ENCODE results near the gene PNPLA2.
A peak's percentile ranks its signal among the peaks of the same experiment; 100 is the strongest.

Gene PNPLA2

DNA sequence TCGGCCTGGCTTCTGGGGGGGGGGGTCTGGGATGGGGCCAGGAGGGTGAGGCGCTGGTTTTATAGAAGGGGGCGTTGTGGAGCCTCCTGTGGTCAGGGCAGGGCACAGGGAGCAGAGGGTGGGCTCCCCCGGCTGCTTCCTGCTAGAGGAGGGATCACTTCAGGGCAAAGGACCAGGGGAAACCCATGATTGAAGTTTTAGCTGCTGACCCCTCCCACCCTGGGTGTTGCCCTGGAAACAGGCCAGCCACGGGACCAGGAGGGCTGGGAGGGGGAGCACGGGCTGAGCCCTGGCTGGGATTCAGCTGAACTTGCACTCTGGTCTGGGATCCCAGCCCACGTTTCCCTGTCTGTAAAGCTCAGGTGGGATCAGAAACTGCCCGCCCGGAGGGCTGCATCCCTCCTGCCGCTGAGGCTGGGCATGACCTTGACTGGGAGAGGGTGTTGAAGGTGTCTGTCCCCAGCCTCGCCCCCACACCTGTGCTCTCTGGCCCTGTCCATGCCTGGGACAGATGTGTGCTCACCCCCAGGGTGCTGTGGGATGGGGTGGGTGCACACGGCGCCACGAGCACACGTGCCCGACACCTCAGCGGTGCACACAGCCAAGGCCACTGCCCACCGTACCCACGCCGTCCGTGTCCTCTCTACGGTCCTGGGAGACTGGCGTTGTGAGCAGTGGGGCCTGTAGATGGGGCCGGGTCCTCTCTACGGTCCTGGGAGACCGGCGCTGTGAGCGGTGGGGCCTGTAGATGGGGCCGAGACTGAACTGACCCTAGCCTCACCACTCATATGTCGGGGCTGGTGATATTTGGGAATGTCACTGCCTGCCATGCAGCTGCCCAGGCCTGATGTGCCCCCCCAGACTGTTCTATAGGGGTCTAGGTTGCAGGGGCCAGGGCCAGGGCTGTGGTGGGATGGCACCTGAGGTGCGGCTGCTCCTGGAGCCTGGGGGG lies 26.3 kb downstream of the PNPLA2 start:
- DNase-seq (ENCODE audit: low spot score), result peak; percentile 70

DNA sequence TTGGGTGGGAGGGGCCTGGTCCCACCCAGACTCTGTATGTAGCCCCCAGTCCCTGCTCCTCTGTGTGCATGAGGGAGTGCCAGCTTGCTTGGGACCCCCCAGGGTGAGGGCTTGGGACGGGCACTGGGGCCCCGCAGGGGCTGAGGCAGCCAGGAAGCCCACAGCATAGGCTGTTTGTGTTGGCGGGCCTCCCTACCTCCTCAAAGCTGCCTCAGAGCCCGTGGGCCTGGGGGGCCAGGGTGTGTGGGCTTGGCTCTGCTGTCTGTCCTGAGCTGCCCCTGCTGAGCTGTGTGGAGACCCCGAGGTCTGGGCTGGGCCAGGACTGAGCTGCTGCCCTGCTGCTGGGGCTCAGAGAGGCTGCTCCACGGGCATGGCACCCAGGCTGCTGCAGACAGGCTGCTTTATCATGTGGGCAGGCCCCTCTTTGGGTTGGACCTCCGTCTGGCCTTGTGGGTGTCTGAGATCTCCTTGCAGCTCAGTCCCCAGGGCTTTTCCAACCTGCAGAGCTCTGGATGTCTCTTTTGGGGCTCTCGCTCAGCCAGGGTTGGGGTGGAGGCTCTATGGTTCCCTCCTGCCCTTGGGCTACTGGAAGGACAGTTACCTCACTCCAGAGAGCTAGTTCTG lies 27.3 kb downstream of the PNPLA2 start:
- no peak for DNase-seq (ENCODE audit: low spot score)

DNA sequence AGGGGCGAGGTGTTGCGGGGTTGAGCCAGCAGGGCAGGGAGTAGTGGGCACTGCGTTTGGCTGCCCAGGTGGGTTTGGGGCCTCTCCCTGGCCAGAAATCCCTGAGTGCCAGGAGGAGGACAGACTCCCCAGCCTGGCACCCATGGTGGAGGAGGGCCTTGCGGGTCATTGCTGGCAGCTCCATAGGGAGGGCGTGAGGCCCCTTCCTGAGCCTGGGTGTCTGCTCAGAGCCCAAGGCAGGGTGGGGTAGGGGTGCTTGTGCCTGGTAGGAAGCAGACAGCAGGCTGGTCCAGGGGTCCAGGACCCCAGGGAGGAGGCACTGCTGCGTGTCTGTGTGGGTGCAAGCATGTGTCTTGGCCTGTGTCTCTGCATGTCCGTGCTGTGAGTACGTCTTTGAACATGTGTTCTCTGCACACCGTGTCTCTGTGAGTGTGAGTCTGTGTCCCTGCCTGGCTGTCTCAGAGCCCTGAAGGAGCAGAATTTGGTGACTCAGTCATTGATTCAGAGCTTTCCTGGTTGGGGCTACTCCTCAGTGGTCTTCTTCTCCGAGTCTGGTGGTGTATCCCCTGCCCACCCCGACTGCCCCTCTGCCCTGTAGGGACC lies 27.9 kb downstream of the PNPLA2 start:
- DNase-seq (ENCODE audit: low spot score), result no peak

DNA sequence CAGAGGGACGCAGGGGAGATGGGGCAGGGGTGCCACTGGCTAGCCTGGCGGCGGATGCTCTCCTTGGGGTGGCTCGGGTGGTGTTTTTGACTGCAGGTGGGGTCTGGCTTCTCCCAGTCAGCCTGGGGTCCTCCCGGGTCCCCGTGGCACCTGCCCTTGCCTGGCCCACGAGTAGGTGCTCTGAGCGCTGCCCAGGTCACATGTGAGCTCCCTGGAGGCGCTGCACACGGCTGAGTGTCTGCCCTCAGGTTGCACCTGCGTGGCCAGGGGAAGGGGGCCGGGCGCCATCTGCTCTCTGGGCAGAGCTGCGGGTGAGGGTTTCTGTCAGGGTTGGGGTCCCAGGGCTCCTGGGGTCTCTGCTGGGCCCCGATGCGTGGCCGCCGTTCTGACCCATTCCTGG lies 29.2 kb downstream of the PNPLA2 start:
- DNase-seq (ENCODE audit: low spot score), result no peak

GRCh38 chr11:848380-848931 lies 29.7 kb downstream of the PNPLA2 start:
- DNase-seq (ENCODE audit: low spot score), result no peak

DNA sequence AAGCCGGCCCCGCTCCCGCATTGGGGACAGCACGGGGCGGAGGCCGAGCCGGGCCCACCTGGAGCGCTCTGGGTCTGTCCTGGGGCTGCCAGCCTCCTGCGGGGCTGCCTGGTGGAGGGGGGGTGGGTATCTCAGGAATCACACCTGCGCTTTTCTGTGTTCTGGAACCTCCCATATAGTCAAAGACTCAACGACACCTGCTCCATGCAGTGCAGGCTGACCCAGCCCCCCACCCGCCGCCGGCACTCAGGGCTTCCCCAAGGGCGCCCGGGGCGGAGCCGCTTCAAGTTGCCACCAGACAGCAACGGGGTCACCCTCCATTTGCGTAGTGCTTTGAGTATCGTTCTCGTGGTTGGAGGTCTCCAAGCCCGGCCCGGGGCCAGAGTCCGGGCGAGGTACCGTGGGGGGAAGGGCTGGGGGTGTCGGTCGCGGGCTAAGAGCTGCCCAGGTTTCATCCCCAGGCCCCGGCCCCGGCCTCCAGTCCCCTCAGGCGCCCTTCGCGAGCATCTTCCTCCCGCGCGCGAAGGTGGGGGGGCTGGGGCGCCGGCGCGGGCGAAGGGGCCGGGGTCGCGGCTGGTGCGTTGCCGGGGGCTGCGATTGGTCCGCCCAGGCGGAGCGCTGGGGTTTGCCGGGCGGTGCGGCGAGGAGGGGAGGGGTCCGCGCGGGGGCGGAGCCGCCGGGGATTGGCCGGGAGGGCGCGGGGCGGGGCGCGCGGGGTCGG lies 30.6 kb downstream of the PNPLA2 start:
- no peak for DNase-seq (ENCODE audit: low spot score)

DNA sequence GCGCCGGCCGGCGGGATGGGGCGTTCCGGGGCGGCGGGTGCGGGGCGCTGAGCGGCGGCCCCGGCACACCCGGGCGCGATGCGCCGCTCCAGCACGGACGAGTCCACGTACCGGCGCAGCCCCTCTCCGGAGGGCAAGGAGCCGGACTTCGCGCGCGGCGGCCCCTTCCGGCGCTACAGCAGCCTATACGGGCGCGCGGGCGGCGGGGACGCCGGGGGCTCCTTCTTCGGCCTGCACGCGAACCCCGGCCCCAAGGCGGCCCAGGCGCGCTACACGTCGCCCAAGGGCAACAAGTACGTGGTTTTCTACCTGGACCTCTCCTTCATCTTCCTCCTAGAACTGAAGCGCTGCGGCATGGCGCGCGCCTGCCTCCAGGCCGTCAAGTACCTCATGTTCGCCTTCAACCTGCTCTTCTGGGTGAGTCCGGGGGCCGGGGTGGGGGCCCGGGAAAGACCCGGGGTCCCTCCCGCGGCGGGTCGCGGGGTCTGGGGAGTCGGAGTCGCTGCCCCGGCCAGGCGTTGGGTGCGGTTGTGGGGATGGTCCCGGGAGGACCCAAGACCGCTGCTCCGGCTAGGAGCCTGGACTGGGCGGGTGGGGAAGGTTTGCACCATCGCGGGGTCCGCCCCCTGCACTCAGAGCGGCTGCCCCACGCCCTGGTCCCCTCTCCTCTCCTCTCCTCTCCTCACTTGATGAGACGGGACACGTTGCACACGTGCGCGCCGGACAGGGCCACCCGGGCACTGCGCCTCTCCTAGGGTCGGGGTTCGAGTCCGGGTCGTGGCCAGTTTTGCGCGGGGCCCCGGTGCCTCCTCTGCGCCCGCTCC lies 31.4 kb downstream of the PNPLA2 start:
- no peak for DNase-seq (ENCODE audit: low spot score)

DNA sequence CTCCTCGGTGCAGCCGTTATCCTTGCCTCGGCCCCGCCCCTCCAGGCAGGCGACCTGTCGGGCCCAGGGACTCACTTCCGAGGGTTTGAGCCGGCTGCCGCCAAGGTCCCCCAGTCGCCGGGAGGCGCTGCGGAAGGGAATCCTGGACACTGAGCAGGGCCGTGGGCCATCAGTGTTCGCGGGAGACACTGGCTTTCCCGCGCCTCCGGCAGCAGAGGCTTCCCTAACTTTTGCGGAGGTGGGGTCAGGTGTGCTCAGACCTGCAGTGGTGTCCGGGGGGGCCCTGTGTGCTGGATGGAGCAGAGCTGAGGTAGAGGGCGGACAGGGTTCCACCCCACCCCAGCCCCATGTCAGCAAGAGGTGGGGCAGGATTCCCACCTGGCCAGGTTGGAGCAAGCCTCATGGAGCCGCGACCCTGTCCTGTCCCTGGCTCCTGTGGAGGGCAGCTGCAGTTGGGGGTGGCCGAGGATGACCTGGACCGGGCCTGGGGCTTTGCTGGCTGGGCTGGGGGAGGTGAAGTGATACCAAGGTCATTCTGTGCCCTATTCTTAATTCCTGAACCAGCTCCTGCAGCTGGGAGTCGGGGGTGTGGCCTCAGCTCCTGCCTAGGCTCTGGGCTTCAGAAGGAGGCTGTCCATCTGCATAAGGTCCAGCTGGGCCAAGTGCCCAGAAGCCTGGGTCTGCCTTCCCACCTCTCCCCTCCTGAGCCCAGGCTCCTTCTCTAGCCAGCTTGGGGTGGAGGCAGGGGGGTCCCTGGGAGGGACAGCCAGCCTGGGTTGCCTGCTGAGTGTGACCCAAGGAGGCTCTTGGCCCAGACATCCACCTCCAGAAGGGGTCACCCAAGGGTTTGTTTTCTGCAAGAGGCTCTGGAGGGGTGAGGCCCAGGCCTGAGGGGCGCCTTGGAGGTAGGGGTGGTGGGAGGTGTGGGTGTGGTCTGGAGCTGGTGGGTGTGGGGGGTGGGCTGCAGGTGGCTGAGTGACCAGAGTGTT lies 32.4 kb downstream of the PNPLA2 start:
- no peak for DNase-seq (ENCODE audit: low spot score)

GRCh38 chr11:852762-853161 lies 34.0 kb downstream of the PNPLA2 start:
- no peak for DNase-seq (ENCODE audit: low spot score)

DNA sequence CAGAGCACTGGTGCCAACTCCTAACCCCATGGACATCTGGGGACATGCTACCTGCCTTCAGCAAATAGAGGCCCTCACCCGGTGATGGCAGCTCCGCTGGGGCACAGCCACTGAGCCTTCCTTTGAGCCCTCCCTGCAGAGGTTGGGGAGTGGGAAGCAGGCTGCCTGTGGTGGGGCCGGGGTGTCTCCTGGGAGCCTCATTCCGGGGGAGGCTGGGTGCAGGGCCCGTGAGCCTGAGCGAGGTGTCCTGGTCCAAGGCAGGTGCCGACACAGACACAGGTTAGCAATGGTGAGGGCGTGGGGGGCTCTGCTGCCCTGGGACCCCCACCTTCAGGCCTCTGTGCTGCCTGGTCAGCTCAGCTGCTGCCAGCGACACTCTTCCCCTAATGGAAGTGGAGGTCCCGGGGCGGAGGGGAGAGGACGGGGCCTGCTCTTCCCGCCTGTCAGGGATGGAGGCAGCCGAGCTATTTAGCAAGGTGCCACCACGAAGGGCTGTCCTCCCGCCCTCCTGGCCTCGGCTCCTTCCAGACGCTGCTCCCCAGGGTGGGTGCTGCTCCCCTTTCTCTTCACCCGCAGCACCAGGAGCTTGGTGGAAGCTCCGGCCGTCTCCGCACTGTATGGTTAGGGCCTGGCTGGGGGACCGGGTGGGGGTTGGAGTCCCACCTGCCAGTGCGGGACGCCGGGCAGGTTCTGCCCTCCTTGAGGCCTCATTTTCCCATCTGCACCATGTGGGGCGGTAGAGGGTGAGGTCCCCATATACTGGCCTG lies 35.2 kb downstream of the PNPLA2 start:
- no peak for DNase-seq (ENCODE audit: low spot score)

DNA sequence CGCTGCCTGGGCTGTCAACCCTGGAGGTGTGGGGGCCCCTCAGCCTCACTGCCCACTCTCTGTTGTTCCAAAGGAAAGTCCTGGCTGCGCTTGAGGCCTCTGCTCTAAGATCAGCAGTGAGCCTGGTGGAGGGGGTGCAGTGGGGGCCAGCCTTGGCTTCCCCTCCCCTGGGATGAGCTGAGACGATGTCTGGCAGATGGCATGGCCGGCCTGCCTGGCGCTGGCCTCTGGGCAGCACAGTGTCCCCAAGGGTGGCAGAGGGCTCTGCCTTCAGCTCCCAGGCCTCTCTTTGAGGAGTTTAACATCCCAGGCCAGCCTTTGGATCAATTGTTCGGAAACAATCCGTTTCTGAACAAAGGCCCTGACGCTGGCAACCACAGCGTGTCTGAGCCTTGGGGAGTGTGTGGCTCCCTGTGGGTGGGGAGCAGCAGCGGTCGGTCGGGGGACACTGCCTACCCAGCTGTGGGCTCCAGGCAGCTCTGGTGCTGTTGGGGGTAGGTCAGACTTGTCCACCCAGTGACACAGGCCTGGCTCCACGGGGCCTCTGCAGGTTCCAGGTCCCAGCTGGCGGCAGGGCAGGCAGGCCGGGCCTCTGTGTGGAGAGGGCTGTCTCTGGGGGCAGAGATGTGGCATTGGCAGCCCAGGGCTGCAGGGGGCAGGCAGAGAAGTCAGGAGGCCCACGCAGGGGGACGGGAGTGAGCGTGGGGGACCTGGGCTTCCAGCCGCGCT lies 36.1 kb downstream of the PNPLA2 start:
- no peak for DNase-seq (ENCODE audit: low spot score)

GRCh38 chr11:855330-855674 lies 36.6 kb downstream of the PNPLA2 start:
- no peak for DNase-seq (ENCODE audit: low spot score)

DNA sequence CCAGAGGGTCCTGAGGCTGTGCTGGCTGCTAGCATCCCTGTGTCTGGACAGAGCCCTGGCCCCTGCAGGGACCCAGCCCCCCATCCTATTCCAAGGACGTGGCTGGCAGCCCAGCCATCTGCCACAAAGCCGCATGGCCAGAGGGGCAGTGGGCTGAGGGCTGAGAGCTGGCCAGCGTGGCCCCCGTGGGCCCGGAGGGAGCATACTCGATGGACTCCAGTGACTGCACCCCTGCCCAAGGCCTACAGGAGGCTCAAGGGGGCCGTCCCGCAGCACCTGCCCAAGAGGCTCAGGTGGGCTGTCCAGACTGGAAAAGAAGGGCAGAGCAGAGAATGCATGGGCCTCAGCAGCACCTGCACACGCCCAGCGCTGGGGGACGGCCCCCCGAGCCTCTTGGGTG lies 37.1 kb downstream of the PNPLA2 start:
- DNase-seq (ENCODE audit: low spot score), result no peak

GRCh38 chr11:856397-856796 lies 37.7 kb downstream of the PNPLA2 start:
- no peak for DNase-seq (ENCODE audit: low spot score)

- no peak for DNase-seq (ENCODE audit: low spot score)
Measured at GRCh38 chr11:858053-858761, 39.5 kb downstream of the PNPLA2 start.

DNA sequence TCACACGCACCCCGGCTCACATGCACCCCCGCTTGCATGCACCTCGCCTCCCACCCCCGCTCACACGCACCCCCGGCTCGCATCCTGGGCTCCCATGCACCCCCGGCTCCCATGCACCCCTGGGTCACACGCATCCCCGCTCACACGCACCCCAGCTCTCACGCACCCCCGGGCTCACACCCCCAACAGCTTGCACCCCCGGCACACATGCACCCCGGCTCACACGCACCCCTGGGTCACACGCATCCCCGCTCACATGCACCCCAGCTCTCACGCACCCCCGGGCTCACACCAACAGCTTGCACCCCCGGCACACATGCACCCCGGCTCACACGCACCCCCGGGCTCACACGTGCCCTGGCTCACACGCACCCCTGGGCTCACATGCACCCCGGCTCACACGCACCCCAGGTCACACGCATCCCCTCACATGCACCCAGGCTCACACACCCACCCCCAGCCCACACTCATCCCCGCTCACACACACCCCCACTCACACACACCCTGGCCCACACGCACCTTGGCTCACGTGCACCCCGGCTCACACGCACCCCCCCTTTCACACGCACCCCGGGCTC lies 40.1 kb downstream of the PNPLA2 start:
- no peak for DNase-seq (ENCODE audit: low spot score)

DNA sequence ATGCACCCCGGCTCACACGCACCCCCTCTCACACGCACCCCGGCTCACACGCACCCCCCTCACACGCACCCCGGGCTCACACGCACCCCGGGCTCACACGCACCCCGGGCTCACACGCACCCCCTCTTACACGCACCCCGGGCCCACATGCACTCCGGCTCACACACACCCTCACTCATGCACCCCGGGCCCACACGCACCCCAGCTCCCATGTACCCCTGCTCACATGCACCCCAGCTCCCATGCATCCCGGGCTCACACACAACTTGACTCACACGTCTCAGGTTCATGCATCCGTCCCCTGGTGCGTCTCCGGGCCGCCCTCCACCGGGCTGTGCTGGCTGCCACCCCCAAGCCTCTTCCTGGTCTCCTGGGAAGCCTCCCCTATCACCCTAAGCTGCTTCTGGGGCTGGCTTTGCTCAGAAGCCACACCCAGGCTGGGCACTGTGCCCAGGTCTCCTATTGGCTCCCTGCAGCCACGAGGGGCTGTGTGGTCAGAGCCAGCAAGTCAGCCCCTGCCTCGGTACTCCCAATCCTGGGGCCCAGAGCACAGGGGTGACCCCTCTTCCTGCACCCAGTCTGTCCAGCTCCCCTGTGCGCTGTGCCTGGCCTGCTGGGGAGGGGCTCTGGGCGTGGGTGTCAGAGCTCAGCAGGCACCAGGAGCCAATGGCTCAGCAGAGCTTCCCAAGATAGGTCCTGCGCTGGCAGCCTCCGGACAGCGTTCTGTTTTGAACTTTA lies 40.8 kb downstream of the PNPLA2 start:
- DNase-seq (ENCODE audit: low spot score), result no peak

Data from LoVo (cell line).